GM18499 (cell line): ENCODE data around the gene GRIA1.

ENCODE experiments used
- ATAC-seq: cut with Tn5 transposase; IDR thresholded peaks from one replicate; pipeline ENCODE4 v1.9.1; 2021; ENCODE audit warnings: moderate number of reproducible peaks; ENCODE audit not compliant: insufficient read depth, unreplicated experiment

The GRIA1 gene

GRCh38 chr5:153598099-153598498 is 107.6 kb downstream of the GRIA1 start:
- peak; percentile 43 for ATAC-seq

GRCh38 chr5:153601377-153601776 is 110.9 kb downstream of the GRIA1 start:
- peak; percentile 74 for ATAC-seq

GRCh38 chr5:153605386-153605785 is 114.9 kb downstream of the GRIA1 start:
- no peak for ATAC-seq

- no peak for ATAC-seq
Observed at GRCh38 chr5:153610009-153610408, 119.5 kb downstream of the GRIA1 start.

- no peak for ATAC-seq
Observed at GRCh38 chr5:153610811-153611210, 120.3 kb downstream of the GRIA1 start.

GRCh38 chr5:153613144-153613543 is 122.7 kb downstream of the GRIA1 start:
- ATAC-seq, result no peak

- no peak for ATAC-seq
Observed at GRCh38 chr5:153613672-153614071, 123.2 kb downstream of the GRIA1 start.

GRCh38 chr5:153617190-153617589 is 126.7 kb downstream of the GRIA1 start:
- no peak for ATAC-seq

- ATAC-seq, result no peak
Observed at GRCh38 chr5:153618307-153618706, 127.8 kb downstream of the GRIA1 start.

- ATAC-seq, result no peak
Observed at GRCh38 chr5:153618867-153619266, 128.4 kb downstream of the GRIA1 start.

GRCh38 chr5:153619771-153620170 is 129.3 kb downstream of the GRIA1 start:
- no peak for ATAC-seq

GRCh38 chr5:153623124-153623523 is 132.7 kb downstream of the GRIA1 start:
- ATAC-seq, result no peak

GRCh38 chr5:153623751-153624450 is 133.4 kb downstream of the GRIA1 start:
- no peak for ATAC-seq

GRCh38 chr5:153624451-153624765 is 133.9 kb downstream of the GRIA1 start:
- ATAC-seq, result no peak

- no peak for ATAC-seq
Observed at GRCh38 chr5:153625826-153626354, 135.4 kb downstream of the GRIA1 start.

- no peak for ATAC-seq
Observed at GRCh38 chr5:153626836-153627235, 136.4 kb downstream of the GRIA1 start.

- no peak for ATAC-seq
Observed at GRCh38 chr5:153629027-153629895, 138.8 kb downstream of the GRIA1 start.

GRCh38 chr5:153630546-153630945 is 140.1 kb downstream of the GRIA1 start:
- ATAC-seq, result no peak

GRCh38 chr5:153632748-153633290 is 142.3 kb downstream of the GRIA1 start:
- no peak for ATAC-seq

- ATAC-seq, result no peak
Observed at GRCh38 chr5:153636670-153637451, 146.4 kb downstream of the GRIA1 start.
